IPS-NIHi7 (cell line): ENCODE data around the gene CXCL1.
A peak's percentile ranks its signal among the peaks of the same experiment; 100 is the strongest.

Source experiments
- DNase-seq: peaks from one replicate; pipeline ENCODE4 v3.0.0; 2012; ENCODE audit warnings: mixed read lengths; ENCODE audit errors: extremely low spot score

The CXCL1 gene

GRCh38 chr4:73869130-73870055 lies at the start of gene CXCL1:
CXCL1 (plus strand) TSS chr4:73869393; CDS start chr4:73869471, 78 bp downstream.
- DNase-seq: peak; percentile 45

- DNase-seq: no peak
Measured at GRCh38 chr4:73821325-73821724, 47.9 kb upstream of the CXCL1 start.

GRCh38 chr4:73822389-73822788 lies 46.8 kb upstream of the CXCL1 start:
- no peak for DNase-seq

GRCh38 chr4:73822812-73823504 lies 46.2 kb upstream of the CXCL1 start:
- DNase-seq: no peak

- no peak for DNase-seq
Measured at GRCh38 chr4:73823760-73824159, 45.4 kb upstream of the CXCL1 start.

DNA sequence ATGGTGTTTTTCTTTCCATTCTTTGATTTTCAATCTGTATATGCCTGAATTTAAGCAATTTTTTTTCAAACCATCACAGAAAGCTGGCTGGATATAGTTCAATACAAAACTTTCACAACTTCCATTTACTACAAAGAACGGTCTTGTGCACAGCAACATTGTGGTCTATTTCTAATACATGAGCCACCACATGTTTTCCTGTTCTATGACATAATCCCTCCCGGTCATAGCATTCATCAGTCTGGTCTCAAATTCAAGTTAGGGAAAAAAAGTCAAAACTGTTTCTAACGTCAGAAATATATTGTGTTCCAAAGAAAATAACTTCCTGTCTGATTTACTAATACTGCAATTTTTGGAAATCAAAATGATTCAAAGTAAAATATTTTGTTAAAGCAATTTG lies 40.2 kb upstream of the CXCL1 start:
- no peak for DNase-seq

DNA sequence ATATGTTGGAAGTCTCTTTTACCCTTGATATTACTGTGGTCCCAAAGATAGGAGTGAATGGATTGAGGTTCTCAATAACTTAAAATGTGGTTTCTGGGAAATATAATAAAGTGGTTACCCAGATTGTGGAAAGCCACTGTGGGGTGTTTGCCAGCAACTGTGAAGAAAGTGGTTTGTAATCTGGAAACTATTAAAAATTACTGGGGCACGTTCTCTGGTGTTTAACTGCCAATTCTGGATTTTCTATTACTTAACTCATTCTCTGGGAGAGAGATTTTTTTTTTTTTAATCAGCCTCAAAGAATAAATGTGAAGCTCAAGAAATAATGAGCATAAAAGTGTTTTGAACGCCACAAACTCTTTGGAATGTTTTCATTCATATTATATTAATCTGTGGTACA lies 37.6 kb upstream of the CXCL1 start:
- DNase-seq: no peak

GRCh38 chr4:73832651-73833237 lies 36.4 kb upstream of the CXCL1 start:
- DNase-seq: no peak

DNA sequence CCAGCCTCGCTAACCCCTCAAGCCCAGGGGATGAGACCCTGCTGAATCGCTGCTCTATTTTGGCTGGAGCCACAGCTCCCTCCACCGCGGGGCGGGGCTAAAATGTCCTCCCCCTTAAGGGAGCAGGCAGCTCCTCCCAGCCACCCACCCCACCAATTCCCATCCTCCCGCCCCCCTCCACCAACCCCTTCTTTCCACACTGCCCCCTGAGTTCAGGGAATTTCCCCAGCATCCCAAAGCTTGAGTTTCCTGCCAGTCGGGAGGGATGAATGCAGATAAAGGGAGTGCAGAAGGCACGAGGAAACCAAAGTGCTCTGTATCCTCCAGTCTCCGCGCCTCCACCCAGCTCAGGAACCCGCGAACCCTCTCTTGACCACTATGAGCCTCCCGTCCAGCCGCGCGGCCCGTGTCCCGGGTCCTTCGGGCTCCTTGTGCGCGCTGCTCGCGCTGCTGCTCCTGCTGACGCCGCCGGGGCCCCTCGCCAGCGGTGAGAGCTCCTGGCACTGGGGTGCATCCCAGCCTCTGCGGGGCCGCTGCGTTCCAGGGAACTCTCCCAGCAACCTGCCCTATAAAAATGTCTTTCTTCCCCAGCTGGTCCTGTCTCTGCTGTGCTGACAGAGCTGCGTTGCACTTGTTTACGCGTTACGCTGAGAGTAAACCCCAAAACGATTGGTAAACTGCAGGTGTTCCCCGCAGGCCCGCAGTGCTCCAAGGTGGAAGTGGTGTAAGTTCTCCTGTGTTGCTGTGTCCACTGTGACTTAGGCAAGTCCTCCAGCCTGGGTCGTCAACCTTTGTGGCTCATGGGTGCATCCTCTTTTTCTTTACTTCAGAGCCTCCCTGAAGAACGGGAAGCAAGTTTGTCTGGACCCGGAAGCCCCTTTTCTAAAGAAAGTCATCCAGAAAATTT lies 32.6 kb upstream of the CXCL1 start, which contains the start of gene CXCL6:
Gene CXCL6 (plus strand): TSS at position 306 of the 907 bp plus-strand sequence. CDS start 73 bp downstream, at position 379.
- peak; percentile 71 for DNase-seq

DNA sequence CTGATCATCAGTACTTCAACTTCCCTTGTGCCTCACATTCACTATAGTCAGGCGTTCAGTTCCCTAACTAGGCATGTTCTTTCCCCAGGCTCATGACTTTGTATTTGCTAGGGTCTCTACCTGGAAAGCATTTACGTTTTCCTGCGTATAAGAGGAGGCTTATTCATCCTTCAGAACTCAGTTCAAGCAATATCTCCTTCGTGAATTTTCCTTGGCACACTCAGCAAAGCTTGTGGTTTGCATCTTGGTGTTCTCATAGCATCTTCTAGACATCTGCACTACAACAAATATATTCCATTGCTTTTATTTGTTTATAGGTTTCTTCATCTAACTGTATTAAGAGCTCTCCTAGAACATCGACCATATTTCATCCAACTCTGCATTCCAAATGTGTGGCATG lies 30.1 kb upstream of the CXCL1 start:
- DNase-seq: no peak

DNA sequence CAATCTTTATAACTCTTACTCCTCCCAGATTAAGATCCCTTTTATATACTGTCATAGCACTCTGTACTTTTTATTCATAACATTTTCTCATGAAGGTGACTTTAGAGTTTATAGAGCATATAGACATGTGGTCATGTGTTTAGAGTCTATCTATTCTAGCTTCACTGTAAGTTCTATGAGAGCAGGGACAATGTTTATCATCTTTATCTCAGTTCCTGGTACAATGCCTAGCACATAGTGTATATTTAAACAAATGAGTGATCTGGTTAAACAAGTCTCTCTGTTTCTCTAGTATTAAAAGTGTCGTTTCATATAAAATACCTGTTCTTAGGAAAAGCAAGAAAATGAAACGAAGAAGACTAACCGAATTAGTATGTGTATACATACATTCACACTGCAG lies 29.5 kb upstream of the CXCL1 start:
- DNase-seq: no peak

GRCh38 chr4:73841243-73841925 lies 27.8 kb upstream of the CXCL1 start:
- DNase-seq: no peak

- DNase-seq: no peak
Measured at GRCh38 chr4:73842696-73843095, 26.5 kb upstream of the CXCL1 start.

DNA sequence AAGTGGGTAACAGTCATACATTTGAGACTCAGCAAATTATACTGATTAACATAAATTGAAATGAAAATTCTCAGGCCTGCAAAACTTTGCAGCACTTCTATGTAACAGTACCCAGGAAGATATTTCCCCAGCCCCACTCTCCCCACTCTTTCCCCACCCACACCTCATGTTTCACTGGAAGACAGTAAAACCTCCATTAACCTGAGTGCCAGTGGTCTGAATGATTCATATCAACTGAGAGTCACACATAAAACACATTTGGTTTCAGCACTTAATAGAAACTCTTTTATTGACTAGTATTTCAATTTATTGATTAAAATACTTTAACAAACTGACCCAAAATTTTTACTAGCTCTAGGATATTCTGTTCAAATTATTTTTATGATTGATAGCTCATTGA lies 25.8 kb upstream of the CXCL1 start:
- no peak for DNase-seq

- no peak for DNase-seq
Measured at GRCh38 chr4:73844345-73844744, 24.8 kb upstream of the CXCL1 start.

- no peak for DNase-seq
Measured at GRCh38 chr4:73844806-73845205, 24.4 kb upstream of the CXCL1 start.

DNA sequence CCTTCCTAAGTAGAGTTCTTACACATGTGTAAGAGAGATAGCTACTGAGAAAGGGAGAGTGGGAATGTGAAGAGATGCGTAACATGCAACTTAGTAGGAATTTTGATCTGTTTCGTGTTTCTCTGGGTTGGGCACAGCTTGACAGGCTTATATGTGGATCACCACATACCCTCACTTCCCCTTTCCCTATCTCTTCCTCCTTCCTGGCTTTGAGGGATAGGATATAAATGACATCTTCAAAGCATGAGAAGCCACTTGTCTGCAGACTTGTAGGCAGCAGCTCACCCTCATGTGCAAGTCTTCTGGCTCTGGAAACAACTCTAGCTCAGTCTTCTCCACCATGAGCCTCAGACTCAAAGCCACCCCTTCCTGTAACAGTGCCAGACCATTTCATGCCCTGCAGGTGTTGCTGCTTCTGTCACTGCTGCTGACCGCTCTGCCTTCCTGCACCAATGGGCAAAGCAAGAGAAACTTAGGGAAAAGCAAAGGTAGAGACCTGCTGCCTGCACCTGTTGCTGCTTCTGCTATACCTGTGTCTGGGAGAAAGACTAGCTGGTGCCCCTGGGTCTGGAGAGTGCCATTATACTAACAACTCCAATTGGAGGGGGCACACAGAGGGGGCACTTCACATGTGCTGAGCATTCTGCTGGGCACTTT lies 21.5 kb upstream of the CXCL1 start:
- no peak for DNase-seq

DNA sequence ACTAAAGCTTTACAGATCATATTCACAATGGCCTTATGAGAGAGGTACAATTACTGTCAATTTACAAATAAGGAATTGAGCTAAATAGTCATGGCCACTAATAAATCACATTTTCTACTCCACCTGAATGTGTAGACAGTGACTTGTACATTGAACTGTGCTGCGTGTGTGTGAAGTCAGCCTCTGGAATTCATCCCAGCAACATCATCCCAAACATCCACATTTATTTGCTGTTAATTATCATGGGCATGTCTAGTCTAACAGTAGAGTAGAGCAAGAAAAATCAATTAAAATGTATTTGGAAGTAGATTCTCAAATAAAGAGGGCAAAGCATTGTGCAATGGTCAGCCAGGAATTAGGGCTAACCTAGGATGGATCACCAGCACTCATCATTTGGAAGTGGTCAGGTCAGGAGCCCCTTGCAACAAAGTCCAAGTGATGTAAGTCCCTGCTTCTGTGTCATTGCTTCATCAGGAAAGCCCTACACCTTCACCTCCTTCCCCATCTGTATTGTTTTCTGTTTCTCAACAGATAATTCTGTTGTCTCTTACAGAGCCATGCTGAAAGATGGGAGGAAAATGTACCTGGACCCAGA lies 20.9 kb upstream of the CXCL1 start:
- no peak for DNase-seq

- DNase-seq: no peak
Measured at GRCh38 chr4:73850261-73850970, 18.8 kb upstream of the CXCL1 start.
